Stimulated activated CD4-positive, alpha-beta T cell treated with anti-CD3 and anti-CD28 coated beads, Interleukin-12 subunit alpha, Interleukin-12 subunit beta, amount 100 ng/mL, for 48 hours (primary cell): ENCODE measurements around the gene PPM1L.

Experiments
- DNase-seq, 3 donors: peaks; one replicate each; pipeline ENCODE4 v3.0.0-alpha.2; 2020; ENCODE audit warnings: low read depth in 2 of 3, low spot score in 1 of 3

Gene PPM1L

GRCh38 chr3:161072751-161073150 is 316.7 kb downstream of the PPM1L start:
- no peak for DNase-seq

GRCh38 chr3:161073181-161073580 is 317.1 kb downstream of the PPM1L start:
- no peak for DNase-seq

DNA sequence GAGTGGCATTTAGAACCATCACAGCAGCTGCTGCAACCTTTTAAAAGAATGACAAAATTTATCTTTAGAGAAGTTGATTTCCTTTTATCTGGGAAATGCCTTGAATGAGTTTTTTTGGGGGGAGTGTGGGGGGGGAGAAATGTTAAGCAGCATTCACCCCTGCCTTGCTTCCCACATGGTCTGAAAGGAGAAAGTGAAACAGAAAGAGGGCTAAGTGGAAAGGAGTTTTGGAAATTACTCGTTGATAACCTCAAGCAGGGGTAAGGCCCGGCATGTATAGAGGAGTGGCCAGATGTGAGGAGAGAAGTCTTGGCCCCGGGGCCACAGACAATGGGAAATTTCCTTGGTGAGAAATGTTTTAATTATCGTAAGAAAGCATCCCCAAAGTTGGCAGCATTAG is 325.6 kb downstream of the PPM1L start:
- no peak for DNase-seq

DNA sequence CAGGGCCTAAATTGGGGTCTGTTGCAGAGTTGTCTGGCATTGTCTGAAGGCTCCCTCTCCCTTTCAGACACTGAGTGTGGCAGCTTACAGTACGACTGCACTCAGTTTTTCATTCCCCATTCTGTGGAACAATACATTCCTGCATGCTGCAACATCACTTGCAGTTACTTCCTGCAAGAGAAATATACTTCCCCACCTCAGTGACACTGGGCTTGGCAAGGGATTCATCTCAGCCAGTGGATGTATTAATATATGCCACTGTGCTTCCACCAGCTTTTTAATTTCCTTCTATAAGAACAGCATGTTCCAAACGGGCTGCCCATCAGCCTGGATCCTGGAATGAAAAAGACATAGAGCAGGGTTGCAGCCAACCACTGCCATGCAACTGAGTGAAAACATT is 326.0 kb downstream of the PPM1L start:
- no peak for DNase-seq

- no peak for DNase-seq
Observed at GRCh38 chr3:161083131-161083530, 327.1 kb downstream of the PPM1L start.

DNA sequence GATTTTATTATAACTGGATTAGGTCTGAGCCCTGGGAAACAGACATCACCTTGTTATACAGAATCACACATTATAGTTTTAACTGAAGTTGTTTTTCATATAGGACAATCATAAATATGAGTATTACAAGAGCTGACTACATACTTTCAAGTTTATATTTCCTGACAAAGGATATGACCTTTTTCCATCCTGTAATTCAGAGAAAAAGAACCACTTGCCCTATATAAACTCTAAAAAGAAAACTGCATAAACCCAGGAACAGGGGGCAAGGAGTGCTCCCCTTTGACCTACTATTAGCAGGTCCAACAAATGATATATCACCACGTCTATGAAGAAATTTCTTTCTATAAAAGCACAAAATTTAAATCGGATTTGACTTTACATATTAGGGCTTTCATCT is 328.2 kb downstream of the PPM1L start:
- no peak for DNase-seq

- DNase-seq = no peak
Observed at GRCh38 chr3:161093895-161094294, 337.9 kb downstream of the PPM1L start.

DNA sequence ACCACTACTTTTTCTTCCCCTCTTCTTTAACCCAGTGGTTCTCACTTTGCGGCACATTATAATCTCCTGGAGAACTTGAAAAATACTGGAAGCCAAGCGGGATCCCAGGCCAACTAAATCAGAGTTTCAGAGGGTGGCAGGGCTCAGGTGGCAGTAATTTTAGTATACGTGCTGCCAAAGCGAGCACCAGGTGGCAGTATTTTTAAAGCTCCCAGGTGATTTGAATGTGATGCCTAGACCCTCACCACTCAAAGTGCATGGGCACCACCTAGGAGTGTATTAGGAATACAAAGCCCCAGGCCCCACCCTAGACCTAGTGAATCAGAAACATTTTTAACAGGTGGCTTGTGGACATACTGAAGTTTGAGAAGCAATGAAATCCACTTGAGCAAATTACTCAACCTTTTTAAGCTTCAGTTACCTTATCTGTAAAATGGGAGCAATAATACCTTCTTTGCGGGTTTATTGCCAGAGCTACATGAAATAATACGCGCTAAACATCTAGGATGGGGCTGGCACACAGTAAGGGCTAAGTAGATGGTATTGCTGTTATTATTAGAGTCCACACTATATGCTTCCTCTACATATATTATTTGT is 340.8 kb downstream of the PPM1L start:
- DNase-seq = no peak

GRCh38 chr3:161100994-161101393 is 345.0 kb downstream of the PPM1L start:
- no peak for DNase-seq

- DNase-seq = no peak
Observed at GRCh38 chr3:161101609-161102008, 345.6 kb downstream of the PPM1L start.

- no peak for DNase-seq
Observed at GRCh38 chr3:161103776-161104385, 347.9 kb downstream of the PPM1L start.

DNA sequence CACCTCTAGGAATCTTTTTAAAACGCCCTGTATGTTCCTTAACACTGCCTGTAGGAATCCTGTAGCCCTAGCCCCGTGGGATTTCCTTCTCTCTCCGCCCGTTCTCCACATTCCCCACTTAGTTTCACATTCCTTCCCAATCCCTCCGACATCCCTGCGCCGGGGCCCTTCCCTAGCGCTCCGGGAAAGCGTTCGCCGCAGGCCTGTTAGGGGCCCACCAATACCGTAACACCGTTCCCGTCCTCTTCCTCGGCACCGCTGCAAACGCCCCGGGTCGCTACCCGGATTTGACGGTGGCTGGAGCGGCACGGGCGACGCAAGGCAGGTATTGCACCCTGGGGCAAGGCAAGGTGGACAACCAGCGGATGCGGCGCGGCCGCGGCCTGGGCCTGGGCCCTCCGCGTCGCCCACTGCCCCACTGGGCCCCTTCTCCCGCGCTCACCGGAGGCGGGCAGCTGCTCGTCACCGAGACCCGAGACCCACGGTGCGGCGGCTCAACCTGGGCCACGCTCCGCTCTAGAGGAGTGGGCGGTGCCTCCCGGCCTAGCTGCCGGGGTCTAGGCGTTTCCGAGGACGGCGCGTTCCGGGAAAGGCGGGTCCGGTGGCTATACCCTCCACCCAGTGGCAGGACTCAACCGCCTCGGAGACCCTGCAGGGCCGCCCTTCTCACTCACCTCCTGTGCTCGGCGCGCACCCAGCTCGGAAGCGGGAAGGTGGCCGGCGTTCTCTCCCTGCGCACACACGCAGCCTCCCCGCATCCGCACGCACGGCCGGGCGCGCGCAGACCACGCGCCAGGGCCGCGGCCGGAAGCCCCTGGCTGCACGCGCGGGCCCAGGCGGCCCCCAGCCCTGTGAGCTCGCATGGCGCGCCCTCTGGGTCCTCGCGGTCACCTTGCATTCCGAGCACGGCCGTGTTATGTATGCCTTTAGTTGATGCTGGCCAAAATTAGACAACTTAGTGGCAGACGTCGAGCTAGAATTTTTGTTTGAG is 348.8 kb downstream of the PPM1L start, which contains the start of gene B3GALNT1:
B3GALNT1 (minus strand) TSS at position 789 of the 991 bp plus-strand sequence. CDS start 18,595 bp downstream, outside the sequence.
- peak in 2 of 3 donors; percentile 4 to 7 for DNase-seq

DNA sequence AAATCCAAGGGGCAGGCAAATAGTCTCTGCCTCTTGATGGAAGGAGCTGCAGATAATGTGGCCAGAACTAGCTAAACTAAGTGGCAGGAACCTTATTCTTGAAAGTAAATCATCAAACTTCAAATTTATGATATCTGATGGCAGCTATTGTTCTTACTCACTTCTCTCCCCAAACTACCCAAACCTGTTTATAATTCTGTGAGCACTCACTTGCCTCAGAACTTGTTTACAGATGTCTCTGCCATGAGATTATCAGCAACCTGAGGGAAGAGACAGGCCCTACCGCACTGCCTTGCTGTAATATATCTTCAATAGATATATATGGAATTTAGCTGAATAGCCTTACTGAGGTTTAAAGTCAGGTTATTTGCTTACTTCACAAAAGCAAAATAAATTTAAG is 351.3 kb downstream of the PPM1L start:
- DNase-seq = no peak

GRCh38 chr3:161108840-161109239 is 352.8 kb downstream of the PPM1L start:
- no peak for DNase-seq

- DNase-seq = no peak
Observed at GRCh38 chr3:161117646-161118045, 361.6 kb downstream of the PPM1L start.

DNA sequence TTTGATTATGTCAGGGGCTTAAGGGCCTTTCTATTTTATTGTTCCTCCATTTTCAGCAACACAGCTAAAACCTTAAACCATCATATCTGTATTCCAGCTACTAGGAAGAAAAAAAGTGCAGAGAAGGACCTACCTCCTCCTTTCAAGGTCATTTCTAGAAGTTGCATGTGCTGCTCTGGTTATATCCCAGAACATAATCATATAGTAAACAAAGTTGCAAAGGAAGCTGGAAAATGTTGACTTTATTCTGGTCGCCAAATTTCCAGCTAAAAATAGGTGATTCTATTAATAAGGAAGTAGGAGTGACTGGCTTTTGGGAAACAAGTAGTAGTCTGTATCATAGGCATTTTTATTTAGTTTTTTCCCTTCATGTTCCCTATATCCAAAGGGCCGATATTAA is 370.5 kb downstream of the PPM1L start:
- DNase-seq = no peak
